ENCODE results near the gene CISD2.
"Not testable (repeated sequence)": the region's sequence is repeated elsewhere in the genome, so short reads cannot be mapped to it uniquely, and the experiment has no call there.

The CISD2 gene
- total RNA-seq = 16.6 to 50.9 (median 30.3) reads per million in 17 experiments

DNA sequence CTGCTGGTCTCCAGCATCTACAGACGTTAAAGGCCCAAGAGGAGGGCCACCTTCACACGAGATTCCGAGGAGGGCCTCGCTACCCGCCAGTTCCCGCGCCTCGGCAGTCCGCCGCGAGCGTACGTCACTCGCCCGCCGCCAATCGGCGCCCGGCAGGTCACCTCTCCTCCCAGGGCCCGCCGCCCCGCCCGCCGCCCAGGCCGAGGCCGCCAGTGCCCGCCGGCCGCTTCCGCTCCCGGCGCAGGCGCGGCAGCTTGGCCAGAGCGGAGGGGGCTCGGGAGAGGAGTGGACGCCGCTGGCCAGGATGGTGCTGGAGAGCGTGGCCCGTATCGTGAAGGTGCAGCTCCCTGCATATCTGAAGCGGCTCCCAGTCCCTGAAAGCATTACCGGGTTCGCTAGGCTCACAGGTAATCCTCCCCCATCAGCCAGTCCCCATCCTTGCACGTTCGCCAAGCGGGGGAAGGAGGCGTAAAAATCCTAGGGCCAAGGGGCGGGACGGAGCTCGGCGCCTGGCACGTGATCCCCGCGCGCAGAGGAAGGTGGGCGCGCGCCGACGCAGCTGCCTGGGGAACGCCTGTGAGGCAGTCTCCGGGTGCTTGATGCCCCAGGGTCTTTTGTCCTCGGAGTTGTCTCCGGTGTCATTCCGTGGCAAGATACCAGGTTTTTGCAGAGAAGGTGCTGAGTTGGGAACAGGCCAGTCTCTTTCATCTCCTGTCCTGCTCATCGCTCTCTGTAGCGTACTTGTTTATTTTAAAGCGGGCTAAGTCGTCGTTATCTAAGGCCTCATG lies at the start of gene CISD2:
CISD2 (plus strand) TSS at position 212 of the 788 bp plus-strand sequence; CDS start at position 305, 93 bp downstream.
- peak; percentile 94 to 98 (median 97) for DNase-seq

DNA sequence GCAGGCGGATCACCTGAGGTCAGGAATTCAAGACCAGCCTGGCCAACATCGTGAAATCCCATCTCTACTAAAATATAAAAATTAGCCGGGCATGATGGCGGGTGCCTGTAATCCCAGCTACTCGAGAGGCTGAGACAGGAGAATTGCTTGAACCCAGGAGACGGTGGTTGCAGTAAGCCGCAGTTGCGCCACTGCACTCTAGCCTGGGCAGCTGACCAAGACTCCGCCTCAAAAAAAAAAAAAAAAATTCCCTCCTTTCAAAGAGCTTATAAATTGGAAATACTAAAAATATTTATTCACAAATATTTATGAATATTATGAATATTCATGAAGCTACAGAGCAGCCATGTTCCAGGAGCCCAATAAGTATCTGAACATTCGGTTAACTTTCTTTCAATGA lies 49.7 kb upstream of the CISD2 start:
- DNase-seq = not testable (repeated sequence)

GRCh38 chr4:102819588-102820365 lies 49.0 kb upstream of the CISD2 start:
- DNase-seq = no peak

DNA sequence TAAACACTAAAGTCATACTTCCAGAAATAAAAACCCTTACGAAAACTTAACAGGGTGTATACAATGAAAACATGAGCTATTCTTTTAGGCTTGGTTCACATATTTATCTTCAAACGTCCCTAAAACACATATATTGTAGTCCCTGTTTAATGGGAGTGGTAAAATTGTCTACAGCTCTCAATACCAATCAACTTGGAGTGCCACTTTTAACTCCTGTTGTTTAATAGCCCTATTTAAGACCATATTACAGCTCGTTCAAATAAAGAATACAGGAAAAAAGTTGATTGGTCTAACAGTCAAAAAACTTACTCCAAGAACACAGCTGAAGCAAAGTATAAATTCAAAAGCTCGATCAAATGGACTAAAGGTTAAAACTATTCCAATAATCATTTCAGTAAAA lies 45.3 kb upstream of the CISD2 start:
- no peak for DNase-seq

GRCh38 chr4:102823897-102824296 lies 44.9 kb upstream of the CISD2 start:
- no peak for DNase-seq

DNA sequence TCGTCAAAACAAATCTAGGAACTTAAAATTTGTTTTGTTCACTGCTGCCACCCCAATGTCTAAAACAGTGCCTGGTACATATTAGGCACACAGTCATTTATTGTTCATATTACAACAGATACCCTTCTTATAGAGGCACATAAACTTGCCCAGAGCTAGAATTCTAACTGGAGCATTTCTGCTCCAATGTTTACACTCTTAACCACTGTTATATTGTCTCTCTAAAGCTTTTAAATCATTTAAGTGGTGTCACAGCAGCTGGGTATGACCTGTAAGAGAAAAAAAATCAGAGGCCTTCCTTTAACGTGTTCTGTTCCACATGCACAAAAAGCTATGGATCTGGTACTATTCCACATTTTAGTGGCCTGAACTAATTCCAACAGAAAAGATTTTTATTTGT lies 44.4 kb upstream of the CISD2 start:
- DNase-seq = no peak

- DNase-seq = peak; percentile 71 to 87 (median 80)
Measured at GRCh38 chr4:102825261-102826091, 43.3 kb upstream of the CISD2 start.

DNA sequence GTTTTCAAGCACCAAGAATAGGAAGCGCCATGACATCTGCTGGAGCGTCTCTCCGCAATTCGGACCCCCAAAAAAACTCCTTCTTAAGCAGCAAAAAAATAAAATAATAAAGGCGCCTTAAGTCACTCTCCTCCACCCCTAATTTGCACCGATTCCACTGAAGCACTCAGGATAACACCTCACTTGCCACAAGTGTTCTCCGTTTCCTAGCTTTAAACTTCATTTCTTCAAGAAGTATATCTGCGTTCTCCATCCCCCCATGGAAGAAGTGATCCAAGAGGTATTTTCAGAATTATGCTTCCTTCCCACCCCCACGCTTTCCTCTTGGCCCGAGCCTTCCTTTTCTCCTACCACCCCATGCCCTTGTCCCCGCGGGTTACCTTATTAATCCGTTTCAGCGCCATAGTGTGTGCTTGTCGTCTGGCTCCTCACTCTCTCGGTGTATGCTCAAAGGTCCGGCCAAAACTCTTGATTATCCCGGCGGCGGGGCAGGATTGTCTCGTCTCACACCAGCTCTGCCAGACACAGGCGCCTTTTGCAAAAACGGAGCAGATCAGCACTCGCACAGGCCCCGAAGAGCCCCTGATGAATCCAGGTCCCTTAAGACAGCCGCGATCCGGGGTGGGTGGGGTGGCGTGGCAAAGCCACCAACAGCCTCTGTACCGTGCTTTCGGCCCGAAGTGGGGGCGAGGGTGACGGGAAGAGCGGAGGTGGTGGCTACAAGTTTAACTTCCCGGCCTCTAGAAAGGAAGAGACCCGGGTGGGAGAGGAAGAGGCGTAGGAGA lies 42.5 kb upstream of the CISD2 start:
- peak in 2 of 4 experiments; percentile 42 to 44 for DNase-seq

GRCh38 chr4:102826890-102827673 lies 41.7 kb upstream of the CISD2 start, which contains the start of gene UBE2D3:
Gene UBE2D3, minus strand, starts transcription at chr4:102827551. Its CDS starts 1,043 bp downstream, at chr4:102826508.
- DNase-seq = peak; percentile 95 to 97 (median 97)

DNA sequence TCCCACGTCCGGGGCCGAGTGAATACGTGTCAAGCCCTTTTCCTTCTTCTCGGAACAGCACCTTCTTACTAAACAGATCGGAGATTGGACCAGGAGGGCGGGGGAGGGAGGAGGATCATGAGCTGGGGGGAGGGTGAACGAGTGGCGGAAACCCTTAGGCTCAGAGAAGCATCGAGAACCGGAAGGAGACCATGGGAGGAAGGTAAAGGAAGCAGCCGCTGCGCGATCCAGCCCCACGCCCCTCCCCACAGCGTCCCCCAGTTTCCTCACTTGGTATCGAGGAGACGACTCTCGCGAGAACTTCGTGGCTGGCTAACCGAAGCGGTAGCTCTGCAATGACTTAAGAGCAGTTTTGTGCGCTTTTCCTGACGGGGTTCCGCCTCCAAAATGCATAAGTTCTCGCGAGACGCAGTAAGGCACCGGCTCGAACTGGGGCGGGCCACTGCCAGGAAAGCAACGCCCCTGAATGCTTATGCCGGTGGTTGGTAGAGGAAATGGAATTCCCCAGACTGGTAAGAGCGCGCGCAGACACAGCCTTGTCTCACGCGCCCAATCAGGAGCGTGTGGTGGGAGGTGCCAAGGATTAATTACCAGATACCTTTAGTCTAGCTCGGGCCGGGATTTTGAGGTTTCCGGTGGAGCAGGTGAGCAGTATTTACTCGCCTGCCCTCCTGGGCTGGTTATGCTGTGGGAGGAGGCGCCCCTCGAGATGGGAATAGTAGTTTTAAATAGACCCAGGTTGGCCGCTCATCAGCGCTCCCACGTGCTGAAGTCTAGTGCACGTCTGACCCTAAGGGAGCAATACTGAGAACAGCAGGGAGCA lies 40.9 kb upstream of the CISD2 start:
- peak; percentile 99 to 100 (median 100) for DNase-seq

GRCh38 chr4:102828497-102828808 lies 40.3 kb upstream of the CISD2 start:
- no peak for DNase-seq

DNA sequence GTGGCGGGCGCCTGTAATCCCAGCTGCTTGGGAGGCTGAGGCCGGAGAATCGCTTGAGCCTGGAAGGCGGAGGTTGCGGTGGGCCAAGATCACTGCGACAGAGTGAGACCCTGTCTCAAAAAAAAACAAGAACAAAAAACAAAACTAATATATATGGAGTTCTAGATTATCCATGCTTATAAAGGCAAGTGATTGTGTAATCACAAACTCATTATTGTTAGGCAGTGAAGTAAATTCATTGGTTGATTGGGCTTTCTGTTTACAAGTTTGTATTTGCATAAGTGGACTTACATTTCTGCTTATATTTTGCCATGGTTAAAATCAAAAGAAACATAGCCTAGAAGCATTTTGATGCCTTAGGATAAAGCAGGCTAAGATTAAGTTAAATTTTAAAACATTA lies 39.0 kb upstream of the CISD2 start:
- DNase-seq = no peak

- DNase-seq = no peak
Measured at GRCh38 chr4:102832105-102832504, 36.7 kb upstream of the CISD2 start.

- no peak for DNase-seq
Measured at GRCh38 chr4:102832667-102833066, 36.1 kb upstream of the CISD2 start.

DNA sequence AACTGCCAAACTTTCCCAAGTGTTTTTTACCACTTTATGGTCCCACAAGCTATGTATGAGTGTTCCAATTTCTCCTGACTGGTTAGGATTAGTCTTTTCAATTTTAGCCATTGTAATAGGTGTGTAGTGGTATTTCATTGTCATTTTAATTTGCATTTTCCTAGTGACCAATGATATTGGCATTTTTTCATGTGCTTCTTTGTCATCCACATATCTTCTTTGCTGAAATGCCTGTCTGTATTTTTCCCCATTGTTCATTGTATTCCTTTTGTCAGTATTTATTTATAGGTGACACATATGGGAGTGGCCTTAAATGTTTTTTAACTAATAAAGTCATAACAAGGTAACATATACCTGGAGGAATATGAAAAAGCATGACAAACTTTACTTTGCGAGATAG lies 32.2 kb upstream of the CISD2 start:
- DNase-seq = no peak

DNA sequence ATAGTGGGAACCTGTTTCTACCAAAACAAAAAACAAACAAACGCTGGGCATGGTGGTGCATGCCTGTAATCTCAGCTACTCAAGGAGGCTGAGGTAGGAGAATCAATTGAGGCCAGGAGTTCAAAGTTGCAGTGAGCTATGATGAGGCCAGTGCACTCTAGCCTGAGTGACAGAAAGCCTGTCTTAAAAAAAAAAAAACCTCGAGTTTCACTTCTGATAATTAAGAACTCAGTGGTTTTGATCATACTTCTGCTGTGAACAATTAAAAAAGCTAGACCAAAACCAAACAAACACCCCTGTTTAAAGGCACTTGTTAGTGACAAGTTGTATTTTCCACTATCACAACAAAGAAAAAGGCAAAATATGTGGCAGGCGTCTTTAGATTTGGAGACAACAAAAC lies 26.4 kb upstream of the CISD2 start:
- no peak for DNase-seq

- no peak for DNase-seq
Measured at GRCh38 chr4:102843273-102843672, 25.5 kb upstream of the CISD2 start.

DNA sequence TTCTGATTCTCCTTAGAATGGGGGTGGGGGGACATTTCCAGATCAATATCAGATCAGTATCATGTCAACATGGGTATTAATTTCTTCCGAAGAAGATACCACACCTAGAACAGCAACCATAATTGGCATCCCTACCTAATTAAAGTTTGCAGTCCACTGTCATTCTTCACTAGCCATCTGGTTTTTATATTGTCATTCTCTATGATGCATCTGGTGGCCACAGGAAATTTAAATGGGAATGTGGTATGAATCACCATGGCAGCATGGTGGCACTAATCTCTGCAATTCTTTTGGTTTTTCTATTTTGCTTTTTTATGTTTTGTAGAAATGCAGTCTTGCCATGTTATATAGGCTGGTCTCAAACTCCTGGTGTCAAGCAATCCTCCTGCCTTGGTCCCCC lies 24.9 kb upstream of the CISD2 start:
- DNase-seq = no peak

GRCh38 chr4:102847687-102848086 lies 21.1 kb upstream of the CISD2 start:
- DNase-seq = no peak

DNA sequence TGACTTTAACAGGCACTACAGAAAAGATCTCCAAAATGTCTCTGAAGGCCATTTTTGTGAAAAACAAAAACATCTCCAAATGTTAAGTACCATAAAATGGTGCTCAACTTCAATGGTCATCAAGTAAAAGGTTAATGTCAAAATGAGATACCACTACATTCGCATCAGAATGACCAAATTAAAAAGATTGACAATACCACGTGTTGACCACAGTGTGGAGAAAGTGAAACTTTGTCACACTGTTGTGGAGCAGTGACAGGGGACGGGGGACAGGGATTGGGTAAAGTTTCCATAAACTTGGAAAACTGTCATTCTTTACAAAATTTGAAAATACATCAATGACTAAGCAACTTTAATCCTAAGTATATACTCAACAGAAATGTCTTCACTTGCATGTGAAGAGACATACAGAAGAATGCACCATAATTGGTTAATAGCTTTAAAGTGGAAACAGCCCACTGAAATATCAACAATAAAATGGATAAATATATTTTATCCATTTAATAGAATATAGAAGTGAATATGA lies 19.1 kb upstream of the CISD2 start:
- DNase-seq = no peak

Data from suppressor macrophage (primary cell).